ENCODE measurements around the gene LETMD1. TPM values are rescaled to one million over a fixed set of nuclear protein-coding genes. Genes with fewer than 3 reads are reported as not detected.

The LETMD1 gene
- total RNA-seq, 1 donor from 2014 or later = 77.0 TPM

- Mint-ChIP-seq H3K4me3 (peak within 1 kb of the TSS; percentile 91), H3K27ac (peak within 1 kb of the TSS; percentile 94), H3K27me3 (ENCODE audit: low read depth) (no peaks in the 10 kb centered on the region), H3K36me3 (peaks cover 7% of the 10 kb centered on the region), H3K4me1 (peaks cover 32% of the 10 kb centered on the region), H3K9me3 (no peaks in the 10 kb centered on the region)
- DNase-seq (ENCODE audit: low spot score in 2 of 2, unreplicated experiment in 2 of 2) = peak; percentile 89 to 98
- TF ChIP-seq CTCF (IDR thresholded peaks at IDR 0.05; ENCODE audit: unreplicated experiment) = no peak
These were observed 35.2 kb downstream of the LETMD1 start, which contains the start of gene CSRNP2 for GRCh38 chr12:51083126-51083833. CSRNP2 (minus strand) TSS chr12:51083596; CDS start chr12:51076561, 7,035 bp downstream.

GRCh38 chr12:51085757-51086156, 37.6 kb downstream of the LETMD1 start:
- no peak for TF ChIP-seq CTCF (IDR thresholded peaks at IDR 0.05; ENCODE audit: unreplicated experiment)
- H3K27me3 Mint-ChIP-seq (ENCODE audit: low read depth) = no peaks in the 10 kb centered on the region
- H3K9me3 Mint-ChIP-seq = no peaks in the 10 kb centered on the region
- peaks cover under 1% of the 10 kb centered on the region for H3K36me3 Mint-ChIP-seq
- peaks cover 22% of the 10 kb centered on the region for H3K4me1 Mint-ChIP-seq
- H3K27ac Mint-ChIP-seq = no peak overlapping the region
- H3K4me3 Mint-ChIP-seq = no peak overlapping the region
- no peak for DNase-seq (ENCODE audit: low spot score in 2 of 2, unreplicated experiment in 2 of 2)

GRCh38 chr12:51086933-51087332, 38.8 kb downstream of the LETMD1 start:
- no peaks in the 10 kb centered on the region for H3K27me3 Mint-ChIP-seq (ENCODE audit: low read depth)
- TF ChIP-seq CTCF (IDR thresholded peaks at IDR 0.05; ENCODE audit: unreplicated experiment) = no peak
- no peak overlapping the region for H3K4me3 Mint-ChIP-seq

GRCh38 chr12:51087818-51088217, 39.7 kb downstream of the LETMD1 start:
- TF ChIP-seq CTCF (IDR thresholded peaks at IDR 0.05; ENCODE audit: unreplicated experiment) = no peak
- Mint-ChIP-seq H3K36me3 (peaks cover 2% of the 10 kb centered on the region), H3K27me3 (ENCODE audit: low read depth) (no peaks in the 10 kb centered on the region), H3K4me1 (peaks cover 5% of the 10 kb centered on the region), H3K9me3 (no peaks in the 10 kb centered on the region), H3K27ac (no peak overlapping the region), H3K4me3 (no peak overlapping the region)
- no peak for DNase-seq (ENCODE audit: low spot score in 2 of 2, unreplicated experiment in 2 of 2)

More at GRCh38 chr12:51086933-51087332, 38.8 kb downstream of the LETMD1 start:
- no peaks in the 10 kb centered on the region for H3K9me3 Mint-ChIP-seq
- H3K4me1 Mint-ChIP-seq = peaks cover 13% of the 10 kb centered on the region
- DNase-seq (ENCODE audit: low spot score in 2 of 2, unreplicated experiment in 2 of 2) = no peak
- peaks cover 2% of the 10 kb centered on the region for H3K36me3 Mint-ChIP-seq
- H3K27ac Mint-ChIP-seq = no peak overlapping the region

DNA sequence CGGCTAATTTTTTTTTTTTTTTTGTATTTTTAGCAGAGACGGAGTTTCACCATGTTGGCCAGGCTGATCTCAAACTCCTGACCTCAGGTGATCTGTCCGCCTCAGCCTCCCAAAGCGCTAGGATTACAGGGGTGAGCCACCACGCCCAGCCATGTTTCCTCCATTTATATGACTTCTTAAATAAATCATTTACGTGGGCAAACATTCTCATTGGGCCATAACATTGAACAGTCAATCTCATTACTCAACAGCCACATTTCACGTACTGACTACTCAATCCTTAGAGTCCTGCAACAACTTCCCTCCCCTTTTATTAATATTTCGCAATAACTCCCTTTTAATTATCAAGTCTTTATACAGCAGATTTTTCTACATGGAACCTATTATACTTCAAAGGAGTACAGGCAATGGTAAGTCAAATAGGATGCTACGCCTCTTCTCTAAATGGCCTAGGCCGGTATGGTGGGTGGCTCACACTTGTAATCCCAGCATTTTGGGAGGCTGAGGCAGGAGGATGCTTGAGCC, 42.6 kb downstream of the LETMD1 start:
- Mint-ChIP-seq H3K4me1 (no peaks in the 10 kb centered on the region), H3K27me3 (ENCODE audit: low read depth) (no peaks in the 10 kb centered on the region), H3K36me3 (peaks cover 17% of the 10 kb centered on the region), H3K27ac (no peak overlapping the region), H3K9me3 (no peaks in the 10 kb centered on the region), H3K4me3 (no peak overlapping the region)
- no peak for DNase-seq (ENCODE audit: low spot score in 2 of 2, unreplicated experiment in 2 of 2)
- no peak for TF ChIP-seq CTCF (IDR thresholded peaks at IDR 0.05; ENCODE audit: unreplicated experiment)
